ENCODE results near the gene BTBD3.

DNA sequence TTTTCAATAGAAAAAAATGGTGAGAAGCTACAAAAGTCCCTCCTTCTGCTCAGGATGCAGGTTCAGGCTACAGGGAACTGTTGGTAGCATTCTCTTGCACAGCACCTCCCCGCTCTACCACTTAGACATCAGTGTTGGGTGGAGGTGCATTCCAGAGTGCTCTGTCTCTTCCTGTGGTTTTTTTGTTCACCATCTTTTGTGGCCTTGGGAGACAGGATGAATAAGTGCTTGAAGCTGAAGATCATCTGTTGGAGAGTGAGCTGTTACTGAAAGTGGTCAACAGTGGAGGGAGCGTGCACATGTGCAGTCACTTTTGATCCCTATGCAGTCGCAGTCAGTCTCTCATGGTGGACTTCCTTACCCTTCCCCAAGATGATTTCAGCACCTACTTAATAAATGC lies 16.6 kb upstream of the BTBD3 start:
- TF ChIP-seq, protein P1, sequence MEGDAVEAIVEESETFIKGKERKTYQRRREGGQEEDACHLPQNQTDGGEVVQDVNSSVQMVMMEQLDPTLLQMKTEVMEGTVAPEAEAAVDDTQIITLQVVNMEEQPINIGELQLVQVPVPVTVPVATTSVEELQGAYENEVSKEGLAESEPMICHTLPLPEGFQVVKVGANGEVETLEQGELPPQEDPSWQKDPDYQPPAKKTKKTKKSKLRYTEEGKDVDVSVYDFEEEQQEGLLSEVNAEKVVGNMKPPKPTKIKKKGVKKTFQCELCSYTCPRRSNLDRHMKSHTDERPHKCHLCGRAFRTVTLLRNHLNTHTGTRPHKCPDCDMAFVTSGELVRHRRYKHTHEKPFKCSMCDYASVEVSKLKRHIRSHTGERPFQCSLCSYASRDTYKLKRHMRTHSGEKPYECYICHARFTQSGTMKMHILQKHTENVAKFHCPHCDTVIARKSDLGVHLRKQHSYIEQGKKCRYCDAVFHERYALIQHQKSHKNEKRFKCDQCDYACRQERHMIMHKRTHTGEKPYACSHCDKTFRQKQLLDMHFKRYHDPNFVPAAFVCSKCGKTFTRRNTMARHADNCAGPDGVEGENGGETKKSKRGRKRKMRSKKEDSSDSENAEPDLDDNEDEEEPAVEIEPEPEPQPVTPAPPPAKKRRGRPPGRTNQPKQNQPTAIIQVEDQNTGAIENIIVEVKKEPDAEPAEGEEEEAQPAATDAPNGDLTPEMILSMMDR (IDR thresholded peaks at IDR 0.05): no peak
- no peak for TF ChIP-seq EZH2 (IDR thresholded peaks at IDR 0.05; ENCODE audit: borderline replicate concordance, insufficient read depth, low read depth, low read length, poor library complexity, severe bottlenecking)
